ENCODE results near the gene AOPEP. TPM values are rescaled to one million over a fixed set of nuclear protein-coding genes. Genes with fewer than 3 reads are reported as not detected.

The AOPEP gene
- total RNA-seq, 4 donors from 2014 or later: 80.7 to 428 (median 126) TPM

DNA sequence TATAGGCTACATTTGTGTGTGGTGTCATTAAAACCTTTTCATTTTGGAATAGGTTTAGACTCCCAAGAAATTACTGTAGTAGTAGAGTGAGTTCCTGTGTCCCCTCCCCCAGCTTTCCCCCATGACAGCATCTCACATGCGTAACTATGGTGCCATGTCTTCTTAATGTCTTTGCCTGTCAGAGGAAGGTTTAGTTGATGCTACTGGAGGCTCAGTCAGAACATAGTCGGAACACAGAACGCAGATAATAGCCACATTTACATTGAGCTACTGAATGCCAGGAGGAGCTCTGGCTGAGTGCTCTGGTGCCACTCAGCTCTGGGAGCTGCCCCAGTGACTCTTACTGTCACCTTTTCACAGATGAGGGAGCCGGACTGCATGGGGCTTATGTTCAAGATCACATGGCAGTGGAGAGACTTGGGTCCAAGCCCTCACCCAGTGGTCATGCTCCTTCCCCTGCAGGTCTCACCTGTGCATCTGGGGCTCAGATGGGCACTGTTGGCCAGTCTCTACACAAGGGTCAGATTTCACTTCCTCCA lies 223.6 kb downstream of the AOPEP start:
- Histone ChIP-seq H3K27me3 (no peaks in the 10 kb centered on the region), H3K27ac (peak overlapping the region; percentile 73 to 78), H3K4me1 (peaks cover 7 to 16% of the 10 kb centered on the region in 2 donors), H3K9me3 (no peaks in the 10 kb centered on the region), H3K36me3 (no peaks in the 10 kb centered on the region), H3K4me3 (no peak overlapping the region)
- DNase-seq: no peak
- intact Hi-C loops (cut with DNase I; ENCODE audit: low total_unique reads): no loop called here
- TF ChIP-seq, protein P1, sequence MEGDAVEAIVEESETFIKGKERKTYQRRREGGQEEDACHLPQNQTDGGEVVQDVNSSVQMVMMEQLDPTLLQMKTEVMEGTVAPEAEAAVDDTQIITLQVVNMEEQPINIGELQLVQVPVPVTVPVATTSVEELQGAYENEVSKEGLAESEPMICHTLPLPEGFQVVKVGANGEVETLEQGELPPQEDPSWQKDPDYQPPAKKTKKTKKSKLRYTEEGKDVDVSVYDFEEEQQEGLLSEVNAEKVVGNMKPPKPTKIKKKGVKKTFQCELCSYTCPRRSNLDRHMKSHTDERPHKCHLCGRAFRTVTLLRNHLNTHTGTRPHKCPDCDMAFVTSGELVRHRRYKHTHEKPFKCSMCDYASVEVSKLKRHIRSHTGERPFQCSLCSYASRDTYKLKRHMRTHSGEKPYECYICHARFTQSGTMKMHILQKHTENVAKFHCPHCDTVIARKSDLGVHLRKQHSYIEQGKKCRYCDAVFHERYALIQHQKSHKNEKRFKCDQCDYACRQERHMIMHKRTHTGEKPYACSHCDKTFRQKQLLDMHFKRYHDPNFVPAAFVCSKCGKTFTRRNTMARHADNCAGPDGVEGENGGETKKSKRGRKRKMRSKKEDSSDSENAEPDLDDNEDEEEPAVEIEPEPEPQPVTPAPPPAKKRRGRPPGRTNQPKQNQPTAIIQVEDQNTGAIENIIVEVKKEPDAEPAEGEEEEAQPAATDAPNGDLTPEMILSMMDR (IDR thresholded peaks at IDR 0.05): no peak
- TF ChIP-seq POLR2A (IDR thresholded peaks at IDR 0.05): no peak

DNA sequence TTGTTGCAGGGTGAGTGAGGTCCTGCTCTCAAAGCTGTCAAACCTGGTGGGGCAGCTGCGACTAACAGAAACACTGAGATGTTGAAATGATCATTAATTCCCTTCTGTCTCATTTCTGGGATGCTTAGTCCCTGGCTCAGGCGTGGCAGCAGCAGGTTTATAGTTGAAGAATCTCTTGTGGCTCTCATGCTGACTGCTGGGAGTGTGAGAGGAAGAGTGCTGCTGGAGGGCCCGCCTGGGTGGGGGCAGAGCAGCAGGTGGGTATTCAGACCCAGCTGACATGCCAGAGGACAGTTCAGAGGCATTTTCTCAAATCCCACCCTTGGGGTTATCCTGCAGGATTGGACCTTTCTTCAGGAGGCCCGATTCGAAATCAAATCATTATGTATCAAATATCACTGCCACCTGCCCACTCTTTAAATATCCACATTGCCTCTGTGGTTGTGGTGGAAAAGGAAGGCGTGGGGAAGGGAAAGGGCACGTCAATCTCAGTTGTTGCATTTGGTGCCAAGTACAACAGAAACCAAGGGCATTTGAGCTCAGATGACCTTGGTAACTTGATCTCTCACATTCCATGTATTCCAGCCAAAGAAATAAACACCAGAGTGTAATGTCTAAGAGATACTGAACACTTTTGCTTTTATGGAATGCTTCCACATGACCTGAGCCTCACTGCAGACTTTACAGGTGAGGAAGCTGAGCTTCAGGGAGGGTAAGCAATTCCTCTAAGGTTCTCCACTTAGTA lies 224.3 kb downstream of the AOPEP start:
- intact Hi-C loops (cut with DNase I; ENCODE audit: low total_unique reads): no loop called here
- DNase-seq: no peak
- peaks cover 7 to 16% of the 10 kb centered on the region in 2 donors for H3K4me1 ChIP-seq
- no peaks in the 10 kb centered on the region for H3K9me3 ChIP-seq
- H3K4me3 ChIP-seq: no peak overlapping the region
- peak overlapping the region; percentile 73 to 78 for H3K27ac ChIP-seq
- no peaks in the 10 kb centered on the region for H3K36me3 ChIP-seq
- no peaks in the 10 kb centered on the region for H3K27me3 ChIP-seq
- TF ChIP-seq POLR2A (IDR thresholded peaks at IDR 0.05): no peak
- TF ChIP-seq, protein P1 (IDR thresholded peaks at IDR 0.05): no peak

- Histone ChIP-seq H3K27me3 (no peaks in the 10 kb centered on the region), H3K4me1 (peaks cover under 1 to 16% of the 10 kb centered on the region in 2 donors), H3K4me3 (no peak overlapping the region), H3K27ac (peak overlapping the region; percentile 73 to 78), H3K36me3 (no peaks in the 10 kb centered on the region), H3K9me3 (no peaks in the 10 kb centered on the region)
- no peak for TF ChIP-seq POLR2A (IDR thresholded peaks at IDR 0.05)
- TF ChIP-seq, protein P1 (IDR thresholded peaks at IDR 0.05): no peak
- intact Hi-C loops (cut with DNase I; ENCODE audit: low total_unique reads): no loop called here
- no peak for DNase-seq
These were observed 225.0 kb downstream of the AOPEP start for GRCh38 chr9:94951324-94952135.

DNA sequence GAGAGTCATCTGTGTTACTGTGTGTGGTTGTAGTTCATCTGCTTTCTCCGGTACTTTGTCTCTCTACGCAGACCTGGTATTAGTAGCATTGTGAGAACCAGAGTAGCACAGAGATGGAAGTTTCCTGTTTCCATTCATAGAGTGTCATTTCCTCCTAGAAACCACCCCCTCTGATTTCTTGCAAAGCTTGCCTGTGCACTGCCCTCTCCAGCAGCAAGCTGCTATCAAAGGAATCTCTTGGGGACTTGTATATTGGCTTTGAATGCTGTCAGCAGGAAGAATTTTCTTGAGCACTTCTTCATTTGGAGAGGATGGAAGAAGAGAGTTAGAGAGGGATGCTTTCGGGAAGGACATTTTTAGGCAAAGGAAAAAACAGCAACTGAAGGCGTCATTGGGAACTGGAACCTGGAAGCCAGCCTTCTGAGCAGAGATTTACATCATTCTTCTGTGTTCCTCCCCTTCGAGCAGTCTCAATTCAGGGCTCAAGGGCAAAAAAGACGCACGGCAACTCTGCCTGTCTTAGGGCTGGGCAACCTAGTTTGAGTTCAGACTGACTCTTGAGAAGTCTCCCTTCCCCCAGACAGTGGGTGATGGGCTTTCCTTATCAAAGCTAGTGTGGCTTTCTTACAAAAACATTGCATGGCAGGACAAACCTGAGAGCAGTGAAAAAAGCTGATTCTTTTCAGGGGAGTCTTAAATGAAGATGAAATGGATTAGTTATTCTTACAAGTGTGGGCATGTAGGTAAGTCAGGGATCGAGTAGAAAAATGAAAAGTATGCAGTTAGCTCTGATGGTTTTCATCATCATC lies 226.3 kb downstream of the AOPEP start:
- H3K36me3 ChIP-seq: no peaks in the 10 kb centered on the region
- H3K9me3 ChIP-seq: no peaks in the 10 kb centered on the region
- TF ChIP-seq, protein P1 (IDR thresholded peaks at IDR 0.05): no peak
- TF ChIP-seq POLR2A (IDR thresholded peaks at IDR 0.05): peak in 1 of 2 donors; percentile 3
- H3K4me1 ChIP-seq: peaks cover 0 to 16% of the 10 kb centered on the region in 2 donors
- DNase-seq: peak; percentile 41 to 61
- H3K27ac ChIP-seq: peak overlapping the region; percentile 73 to 78
- intact Hi-C loops (cut with DNase I; ENCODE audit: low total_unique reads): no loop called here
- H3K4me3 ChIP-seq: no peak overlapping the region
- no peaks in the 10 kb centered on the region for H3K27me3 ChIP-seq

All from uterus (tissue), 4 donors.